ENCODE results near the gene C2CD2.

DNA sequence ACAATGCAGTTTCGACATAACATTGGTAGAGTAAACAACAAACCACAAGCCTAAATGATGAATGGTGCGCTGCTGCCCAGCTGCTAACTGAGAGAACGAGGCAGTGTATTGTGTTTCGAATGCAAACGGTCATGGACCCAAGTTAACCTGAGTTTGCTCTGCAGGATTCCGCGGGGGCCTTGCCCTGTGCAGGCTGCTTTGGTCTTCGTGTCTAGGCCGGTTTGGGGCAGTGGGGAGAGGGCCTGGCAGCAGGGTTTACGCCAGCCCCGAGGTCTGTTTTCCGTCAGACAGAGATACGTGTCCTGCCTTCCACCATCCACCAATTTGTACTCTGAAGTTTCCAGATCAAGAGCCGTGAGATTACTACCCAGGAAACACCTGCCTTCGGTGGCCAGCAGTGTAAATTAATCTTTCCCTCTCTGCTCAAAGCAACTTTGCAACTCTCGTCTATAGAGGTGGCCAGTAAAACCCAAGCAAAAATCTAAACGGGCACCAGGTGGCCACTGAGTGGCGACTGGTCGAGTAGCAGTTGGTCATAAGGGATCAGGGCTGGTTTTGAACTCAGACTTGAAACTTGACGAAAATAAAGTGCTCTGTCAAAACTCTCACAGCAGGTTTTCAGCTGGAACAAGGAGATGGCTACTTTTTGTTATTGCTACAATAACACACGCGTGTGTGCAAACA lies 68.3 kb downstream of the C2CD2 start:
- TF ChIP-seq, protein P1, sequence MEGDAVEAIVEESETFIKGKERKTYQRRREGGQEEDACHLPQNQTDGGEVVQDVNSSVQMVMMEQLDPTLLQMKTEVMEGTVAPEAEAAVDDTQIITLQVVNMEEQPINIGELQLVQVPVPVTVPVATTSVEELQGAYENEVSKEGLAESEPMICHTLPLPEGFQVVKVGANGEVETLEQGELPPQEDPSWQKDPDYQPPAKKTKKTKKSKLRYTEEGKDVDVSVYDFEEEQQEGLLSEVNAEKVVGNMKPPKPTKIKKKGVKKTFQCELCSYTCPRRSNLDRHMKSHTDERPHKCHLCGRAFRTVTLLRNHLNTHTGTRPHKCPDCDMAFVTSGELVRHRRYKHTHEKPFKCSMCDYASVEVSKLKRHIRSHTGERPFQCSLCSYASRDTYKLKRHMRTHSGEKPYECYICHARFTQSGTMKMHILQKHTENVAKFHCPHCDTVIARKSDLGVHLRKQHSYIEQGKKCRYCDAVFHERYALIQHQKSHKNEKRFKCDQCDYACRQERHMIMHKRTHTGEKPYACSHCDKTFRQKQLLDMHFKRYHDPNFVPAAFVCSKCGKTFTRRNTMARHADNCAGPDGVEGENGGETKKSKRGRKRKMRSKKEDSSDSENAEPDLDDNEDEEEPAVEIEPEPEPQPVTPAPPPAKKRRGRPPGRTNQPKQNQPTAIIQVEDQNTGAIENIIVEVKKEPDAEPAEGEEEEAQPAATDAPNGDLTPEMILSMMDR (IDR thresholded peaks at IDR 0.05) = no peak
- no peak for TF ChIP-seq POLR2A (IDR thresholded peaks at IDR 0.05)

Data from uterus (tissue), 2 donors.